22Rv1 (cell line): Measurements from ENCODE around the gene C1orf198.

Experiments
- ZFX ChIP-seq: fragments of 450-650 bp; IDR thresholded peaks from 2 replicates; pipeline ENCODE4 v1.6.1; 2017; ENCODE audit warnings: antibody characterized with exemption, borderline replicate concordance
- TF ChIP-seq, protein P1 (sequence below): fragments of 450-650 bp; IDR thresholded peaks from 2 replicates; pipeline ENCODE4 v1.5.1; 2017; ENCODE audit warnings: mild to moderate bottlenecking

- TF ChIP-seq, protein P1, sequence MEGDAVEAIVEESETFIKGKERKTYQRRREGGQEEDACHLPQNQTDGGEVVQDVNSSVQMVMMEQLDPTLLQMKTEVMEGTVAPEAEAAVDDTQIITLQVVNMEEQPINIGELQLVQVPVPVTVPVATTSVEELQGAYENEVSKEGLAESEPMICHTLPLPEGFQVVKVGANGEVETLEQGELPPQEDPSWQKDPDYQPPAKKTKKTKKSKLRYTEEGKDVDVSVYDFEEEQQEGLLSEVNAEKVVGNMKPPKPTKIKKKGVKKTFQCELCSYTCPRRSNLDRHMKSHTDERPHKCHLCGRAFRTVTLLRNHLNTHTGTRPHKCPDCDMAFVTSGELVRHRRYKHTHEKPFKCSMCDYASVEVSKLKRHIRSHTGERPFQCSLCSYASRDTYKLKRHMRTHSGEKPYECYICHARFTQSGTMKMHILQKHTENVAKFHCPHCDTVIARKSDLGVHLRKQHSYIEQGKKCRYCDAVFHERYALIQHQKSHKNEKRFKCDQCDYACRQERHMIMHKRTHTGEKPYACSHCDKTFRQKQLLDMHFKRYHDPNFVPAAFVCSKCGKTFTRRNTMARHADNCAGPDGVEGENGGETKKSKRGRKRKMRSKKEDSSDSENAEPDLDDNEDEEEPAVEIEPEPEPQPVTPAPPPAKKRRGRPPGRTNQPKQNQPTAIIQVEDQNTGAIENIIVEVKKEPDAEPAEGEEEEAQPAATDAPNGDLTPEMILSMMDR: no peak
- TF ChIP-seq ZFX: no peak
These were observed 53.2 kb downstream of the C1orf198 start for GRCh38 chr1:230814949-230815692.
